Measurements from ENCODE around the gene IMPACT. TPM values are rescaled to one million over a fixed set of nuclear protein-coding genes. Genes with fewer than 3 reads are reported as not detected.
A peak's percentile ranks its signal among the peaks of the same experiment; 100 is the strongest.

IMPACT gene
- total and polyA plus RNA-seq, 11 donors = 7.9 to 37.6 (median 19.9) TPM

DNA sequence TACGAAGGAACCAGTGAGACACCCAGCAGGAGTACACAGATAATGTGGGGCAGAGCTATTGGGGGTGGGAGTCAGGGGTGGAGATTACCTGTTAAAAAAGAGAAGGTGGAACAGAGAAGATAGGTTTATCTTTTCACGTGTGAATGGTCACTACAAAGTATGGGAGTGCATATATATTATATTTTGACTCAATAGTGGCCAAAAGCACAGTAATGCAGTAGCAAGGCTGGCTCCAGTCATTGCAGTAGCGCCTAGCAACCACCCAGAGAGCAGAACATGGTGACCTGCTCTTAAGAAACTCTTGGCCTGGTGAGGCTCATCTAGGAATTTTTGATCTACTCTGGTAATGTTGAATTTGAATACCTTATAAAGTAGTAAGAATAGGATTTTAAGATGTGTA is 1.0 kb downstream of the IMPACT start:
- no peaks in the 10 kb centered on the region for H3K9me3 ChIP-seq
- peak overlapping the region in 11 of 12 donors; percentile 61 to 96 (median 86) for H3K4me3 ChIP-seq
- ATAC-seq (no peak), DNase-seq (no peak)
- H3K27me3 ChIP-seq = peaks cover 0 to 28% (median 0%) of the 10 kb centered on the region in 9 donors
- peaks cover 0 to 31% (median 11%) of the 10 kb centered on the region in 9 donors for H3K36me3 ChIP-seq
- 54 to 58% (median 56%) methylated on average over 3 of the region's 3 CpGs for WGBS, 4 donors
- intact Hi-C loops (cut with DNase I) = loop anchor here in 3 of 10 donors (2.0 to 10.0 kb wide), 4 partner anchors 31 to 243 kb away; partner anchors contain the start of gene OSBPL1A (in 2 of the 3)
- H3K4me1 ChIP-seq = peaks cover 0 to 18% (median 9%) of the 10 kb centered on the region in 12 donors
- TF ChIP-seq, protein P1, sequence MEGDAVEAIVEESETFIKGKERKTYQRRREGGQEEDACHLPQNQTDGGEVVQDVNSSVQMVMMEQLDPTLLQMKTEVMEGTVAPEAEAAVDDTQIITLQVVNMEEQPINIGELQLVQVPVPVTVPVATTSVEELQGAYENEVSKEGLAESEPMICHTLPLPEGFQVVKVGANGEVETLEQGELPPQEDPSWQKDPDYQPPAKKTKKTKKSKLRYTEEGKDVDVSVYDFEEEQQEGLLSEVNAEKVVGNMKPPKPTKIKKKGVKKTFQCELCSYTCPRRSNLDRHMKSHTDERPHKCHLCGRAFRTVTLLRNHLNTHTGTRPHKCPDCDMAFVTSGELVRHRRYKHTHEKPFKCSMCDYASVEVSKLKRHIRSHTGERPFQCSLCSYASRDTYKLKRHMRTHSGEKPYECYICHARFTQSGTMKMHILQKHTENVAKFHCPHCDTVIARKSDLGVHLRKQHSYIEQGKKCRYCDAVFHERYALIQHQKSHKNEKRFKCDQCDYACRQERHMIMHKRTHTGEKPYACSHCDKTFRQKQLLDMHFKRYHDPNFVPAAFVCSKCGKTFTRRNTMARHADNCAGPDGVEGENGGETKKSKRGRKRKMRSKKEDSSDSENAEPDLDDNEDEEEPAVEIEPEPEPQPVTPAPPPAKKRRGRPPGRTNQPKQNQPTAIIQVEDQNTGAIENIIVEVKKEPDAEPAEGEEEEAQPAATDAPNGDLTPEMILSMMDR (IDR thresholded peaks at IDR 0.05) = no peak
- TF ChIP-seq POLR2A (IDR thresholded peaks at IDR 0.05) = no peak
- no peak overlapping the region for H3K27ac ChIP-seq

DNA sequence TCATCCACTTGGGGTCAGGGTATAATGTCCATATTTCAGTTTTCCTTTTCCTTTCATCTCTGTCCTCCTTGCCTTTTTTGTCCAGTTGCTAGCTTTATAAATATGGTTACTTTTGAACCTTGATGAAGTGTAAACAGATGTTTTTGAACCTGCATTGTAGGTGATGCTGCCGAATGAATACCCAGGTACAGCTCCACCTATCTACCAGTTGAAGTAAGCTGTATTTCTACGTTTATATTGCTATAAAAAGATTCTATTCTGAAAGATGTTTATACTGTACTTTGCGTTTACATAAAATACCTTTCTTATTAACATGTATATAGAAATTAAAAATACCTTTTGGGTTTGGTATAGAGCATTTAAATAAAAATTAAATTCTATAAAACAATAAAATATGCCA is 2.2 kb downstream of the IMPACT start:
- ATAC-seq = no peak
- no peak overlapping the region for H3K4me3 ChIP-seq
- 85 to 89% (median 88%) methylated on average over 3 of the region's 3 CpGs for WGBS, 4 donors
- DNase-seq = no peak
- peaks cover 0 to 18% (median 0%) of the 10 kb centered on the region in 9 donors for H3K27me3 ChIP-seq
- TF ChIP-seq POLR2A (IDR thresholded peaks at IDR 0.05) = no peak
- TF ChIP-seq, protein P1 (IDR thresholded peaks at IDR 0.05) = peak in 1 of 12 donors; percentile 8
- H3K9me3 ChIP-seq = no peaks in the 10 kb centered on the region
- peaks cover 0 to 18% (median 9%) of the 10 kb centered on the region in 12 donors for H3K4me1 ChIP-seq
- H3K27ac ChIP-seq = no peak overlapping the region
- intact Hi-C loops (cut with DNase I) = loop anchor here in 2 of 10 donors (5.0 to 10.0 kb wide), 3 partner anchors 71 to 244 kb away; no protein-coding TSS in a partner anchor
- H3K36me3 ChIP-seq = peaks cover 0 to 31% (median 11%) of the 10 kb centered on the region in 9 donors

DNA sequence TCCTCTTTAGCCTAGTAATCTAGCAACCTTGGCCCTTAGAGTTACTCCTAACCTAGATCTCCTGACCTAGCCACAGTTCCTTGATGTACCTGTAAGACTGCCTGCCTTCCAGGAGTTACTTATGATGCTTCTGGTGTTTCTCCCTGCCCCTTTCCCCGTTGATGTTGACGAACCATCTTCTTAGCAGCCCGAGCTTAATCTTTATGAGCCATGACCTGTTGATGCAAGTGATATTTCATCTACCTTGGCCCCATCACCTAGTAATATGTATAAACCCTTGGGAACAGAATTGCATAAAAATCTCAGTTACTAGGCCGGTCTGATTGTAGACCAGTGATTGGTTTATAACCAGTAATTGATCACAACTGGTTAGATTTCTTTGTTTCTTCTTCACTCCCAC is 2.7 kb downstream of the IMPACT start:
- H3K27me3 ChIP-seq = peaks cover 0 to 13% (median 0%) of the 10 kb centered on the region in 9 donors
- intact Hi-C loops (cut with DNase I) = loop anchor here in 2 of 10 donors (5.0 to 10.0 kb wide), 3 partner anchors 72 to 244 kb away; no protein-coding TSS in a partner anchor

DNA sequence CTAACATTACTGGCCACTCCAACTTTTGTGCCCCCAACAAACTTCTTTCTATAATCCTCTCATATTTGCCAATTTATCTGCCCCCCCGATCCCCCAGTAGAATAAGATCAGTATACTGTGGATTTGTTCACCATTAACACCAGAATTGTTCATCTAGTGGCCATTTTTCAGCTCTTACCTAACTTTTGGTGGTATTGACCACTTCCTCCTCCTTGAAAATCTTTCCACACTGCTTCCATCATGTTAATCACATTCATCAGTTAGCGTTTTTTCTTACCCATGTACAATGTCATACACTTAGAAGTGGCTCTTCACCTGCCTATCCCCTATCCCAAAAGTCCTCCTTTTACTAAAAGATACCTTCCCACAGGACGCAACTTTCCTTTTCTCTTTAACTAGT is 6.1 kb downstream of the IMPACT start:
- DNase-seq = no peak
- no peaks in the 10 kb centered on the region for H3K9me3 ChIP-seq
- TF ChIP-seq, protein P1 (IDR thresholded peaks at IDR 0.05) = no peak
- TF ChIP-seq POLR2A (IDR thresholded peaks at IDR 0.05) = no peak
- no peaks in the 10 kb centered on the region for H3K27me3 ChIP-seq
- intact Hi-C loops (cut with DNase I) = loop anchor here in 1 of 10 donors (10.0 kb wide), 1 partner anchor 68 kb away; no protein-coding TSS in a partner anchor
- H3K4me1 ChIP-seq = peaks cover 0 to 10% (median 1%) of the 10 kb centered on the region in 12 donors
- no peak overlapping the region for H3K27ac ChIP-seq
- no peak for ATAC-seq
- H3K4me3 ChIP-seq = no peak overlapping the region
- peaks cover 0 to 58% (median 28%) of the 10 kb centered on the region in 9 donors for H3K36me3 ChIP-seq
- 94 to 100% (median 96%) methylated on average over 3 of the region's 3 CpGs for WGBS, 4 donors

More for the DNA sequence above, 2.7 kb downstream of the IMPACT start:
- no peak overlapping the region for H3K27ac ChIP-seq
- peaks cover 0 to 18% (median 9%) of the 10 kb centered on the region in 12 donors for H3K4me1 ChIP-seq
- no peak for ATAC-seq
- H3K9me3 ChIP-seq = no peaks in the 10 kb centered on the region
- H3K4me3 ChIP-seq = no peak overlapping the region
- DNase-seq = no peak
- 94 to 98% (median 95%) methylated on average over 4 of the region's 4 CpGs for WGBS, 4 donors
- peaks cover 0 to 33% (median 11%) of the 10 kb centered on the region in 9 donors for H3K36me3 ChIP-seq
- TF ChIP-seq, protein P1 (IDR thresholded peaks at IDR 0.05) = no peak
- no peak for TF ChIP-seq POLR2A (IDR thresholded peaks at IDR 0.05)

Measured in heart left ventricle (tissue), 16 donors.